Measurements from ENCODE around the gene MOGAT1.

MOGAT1 gene

DNA sequence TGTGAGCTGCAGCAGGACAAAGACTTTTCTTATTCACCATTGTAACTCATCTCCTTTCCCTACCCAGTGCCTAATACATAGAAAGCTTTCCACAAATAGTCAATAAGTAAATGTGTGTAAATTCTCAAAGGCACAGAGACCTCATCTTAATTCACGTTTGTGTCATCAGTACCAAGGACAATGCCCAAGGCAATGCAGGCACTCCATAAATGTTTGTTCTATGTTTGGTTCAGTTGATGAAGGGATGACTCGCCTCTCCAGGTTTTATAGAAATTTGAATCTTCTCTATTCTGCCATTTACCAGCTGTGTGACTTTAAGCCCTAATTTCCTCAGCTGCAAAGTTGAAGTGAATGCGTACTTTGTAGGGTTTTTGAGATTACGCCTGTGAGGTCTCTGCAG is 2.1 kb upstream of the MOGAT1 start:
- TF ChIP-seq, protein P1, sequence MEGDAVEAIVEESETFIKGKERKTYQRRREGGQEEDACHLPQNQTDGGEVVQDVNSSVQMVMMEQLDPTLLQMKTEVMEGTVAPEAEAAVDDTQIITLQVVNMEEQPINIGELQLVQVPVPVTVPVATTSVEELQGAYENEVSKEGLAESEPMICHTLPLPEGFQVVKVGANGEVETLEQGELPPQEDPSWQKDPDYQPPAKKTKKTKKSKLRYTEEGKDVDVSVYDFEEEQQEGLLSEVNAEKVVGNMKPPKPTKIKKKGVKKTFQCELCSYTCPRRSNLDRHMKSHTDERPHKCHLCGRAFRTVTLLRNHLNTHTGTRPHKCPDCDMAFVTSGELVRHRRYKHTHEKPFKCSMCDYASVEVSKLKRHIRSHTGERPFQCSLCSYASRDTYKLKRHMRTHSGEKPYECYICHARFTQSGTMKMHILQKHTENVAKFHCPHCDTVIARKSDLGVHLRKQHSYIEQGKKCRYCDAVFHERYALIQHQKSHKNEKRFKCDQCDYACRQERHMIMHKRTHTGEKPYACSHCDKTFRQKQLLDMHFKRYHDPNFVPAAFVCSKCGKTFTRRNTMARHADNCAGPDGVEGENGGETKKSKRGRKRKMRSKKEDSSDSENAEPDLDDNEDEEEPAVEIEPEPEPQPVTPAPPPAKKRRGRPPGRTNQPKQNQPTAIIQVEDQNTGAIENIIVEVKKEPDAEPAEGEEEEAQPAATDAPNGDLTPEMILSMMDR (IDR thresholded peaks at IDR 0.05; ENCODE audit: insufficient read depth, low read depth, low read length, missing control alignments), result no peak
- H3K4me3 ChIP-seq (ENCODE audit: low read depth, low read length), result no peak overlapping the region
- DNase-seq (ENCODE audit: low read depth), result no peak

DNA sequence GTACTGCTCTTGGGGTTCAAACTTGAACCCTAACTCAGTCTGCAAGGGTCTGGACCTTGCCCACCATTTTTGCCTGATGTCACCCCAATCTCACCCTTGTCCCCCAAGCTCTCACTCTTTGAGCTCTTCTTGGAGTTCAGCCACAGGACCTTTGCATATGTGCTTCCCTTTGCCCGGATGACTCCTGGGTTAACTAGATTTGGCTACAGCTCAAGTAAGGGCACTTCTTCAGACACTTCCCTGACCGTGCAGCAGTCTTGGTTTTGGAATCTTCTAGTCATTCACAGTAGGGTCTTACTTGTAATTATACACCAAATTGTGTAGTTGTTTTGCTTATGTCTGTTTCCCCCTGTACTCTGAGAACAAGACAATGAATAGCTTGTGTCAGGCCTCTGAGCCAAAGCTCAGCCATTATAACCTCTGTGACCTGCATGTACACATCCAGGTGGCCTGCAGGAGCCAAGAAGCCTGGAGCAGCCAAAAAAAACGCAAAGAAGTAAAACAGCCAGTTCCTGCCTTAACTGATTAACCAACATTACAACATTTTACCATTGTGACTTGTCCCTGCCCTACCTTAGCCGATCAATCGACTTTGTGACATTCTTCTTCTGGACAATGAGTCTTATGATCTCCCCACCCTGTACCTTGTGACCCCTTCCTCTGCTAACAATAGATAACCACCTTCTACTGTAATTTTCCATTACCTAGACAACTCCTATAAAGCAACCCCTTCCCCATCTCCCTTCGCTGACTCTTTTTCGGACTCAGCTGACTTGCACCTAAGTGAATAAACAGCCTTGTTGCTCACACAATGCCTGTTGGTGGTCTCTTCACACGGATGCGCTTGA is 1.0 kb upstream of the MOGAT1 start:
- no peak overlapping the region for H3K4me3 ChIP-seq (ENCODE audit: low read depth, low read length)
- DNase-seq (ENCODE audit: low read depth), result no peak
- TF ChIP-seq, protein P1 (IDR thresholded peaks at IDR 0.05; ENCODE audit: insufficient read depth, low read depth, low read length, missing control alignments), result no peak

- TF ChIP-seq, protein P1 (IDR thresholded peaks at IDR 0.05; ENCODE audit: insufficient read depth, low read depth, low read length, missing control alignments), result no peak
Measured at GRCh38 chr2:222672068-222672401, 577 bp downstream of the MOGAT1 start.

GRCh38 chr2:222673273-222673672 is 1.8 kb downstream of the MOGAT1 start:
- no peak overlapping the region for H3K4me3 ChIP-seq (ENCODE audit: low read depth, low read length)
- DNase-seq (ENCODE audit: low read depth), result no peak
- TF ChIP-seq, protein P1 (IDR thresholded peaks at IDR 0.05; ENCODE audit: insufficient read depth, low read depth, low read length, missing control alignments), result no peak

More at GRCh38 chr2:222672068-222672401, 577 bp downstream of the MOGAT1 start:
- DNase-seq (ENCODE audit: low read depth), result no peak
- H3K4me3 ChIP-seq (ENCODE audit: low read depth, low read length), result no peak overlapping the region

DNA sequence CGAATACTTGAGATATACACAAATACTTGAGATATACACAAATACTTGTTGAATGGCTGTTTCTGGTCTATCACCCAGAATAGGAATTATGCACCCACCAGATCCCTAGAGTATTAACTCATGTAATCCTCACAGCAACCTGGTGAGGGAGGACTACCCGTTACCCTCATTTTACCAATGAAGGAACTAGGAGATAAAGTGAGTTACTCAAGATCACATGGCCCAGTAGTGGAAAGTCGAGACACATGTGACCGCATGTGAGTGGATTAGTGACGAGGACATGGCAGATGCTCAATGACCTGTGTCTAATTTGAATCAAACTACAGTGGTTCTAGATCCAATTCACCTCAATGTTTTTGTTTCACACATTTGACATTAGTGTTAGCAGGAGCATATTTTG is 2.4 kb downstream of the MOGAT1 start:
- TF ChIP-seq, protein P1 (IDR thresholded peaks at IDR 0.05; ENCODE audit: insufficient read depth, low read depth, low read length, missing control alignments), result no peak

GRCh38 chr2:222677981-222678380 is 6.5 kb downstream of the MOGAT1 start:
- no peak for DNase-seq (ENCODE audit: low read depth)
- TF ChIP-seq, protein P1 (IDR thresholded peaks at IDR 0.05; ENCODE audit: insufficient read depth, low read depth, low read length, missing control alignments), result no peak
- no peak overlapping the region for H3K4me3 ChIP-seq (ENCODE audit: low read depth, low read length)

More for the DNA sequence above, 2.4 kb downstream of the MOGAT1 start:
- H3K4me3 ChIP-seq (ENCODE audit: low read depth, low read length), result no peak overlapping the region
- DNase-seq (ENCODE audit: low read depth), result no peak

DNA sequence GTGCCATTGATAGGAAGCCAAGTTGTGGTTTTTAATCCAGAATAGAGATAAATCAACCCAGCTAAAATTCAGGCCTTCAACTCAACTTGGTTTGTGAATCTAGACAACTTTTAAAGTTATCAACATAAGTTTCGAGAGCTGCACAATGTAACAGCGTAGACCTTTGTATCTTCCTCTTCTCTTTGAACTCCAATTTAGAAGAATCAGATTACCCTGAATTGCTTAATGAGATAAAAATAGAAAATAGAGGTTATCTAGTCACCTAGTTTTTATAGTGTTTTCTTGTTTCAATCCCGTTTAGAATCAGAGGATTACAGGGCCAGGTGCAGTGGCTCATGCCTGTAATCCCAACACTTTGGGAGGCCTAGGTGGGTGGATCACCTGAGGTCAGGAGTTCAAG is 12.3 kb downstream of the MOGAT1 start:
- DNase-seq (ENCODE audit: low read depth), result no peak
- TF ChIP-seq, protein P1 (IDR thresholded peaks at IDR 0.05; ENCODE audit: insufficient read depth, low read depth, low read length, missing control alignments), result no peak
- no peak overlapping the region for H3K4me3 ChIP-seq (ENCODE audit: low read depth, low read length)
